Stomach (tissue), 9 donors: Measurements from ENCODE around the gene ATP8A2. TPM values are rescaled to one million over a fixed set of nuclear protein-coding genes. Genes with fewer than 3 reads are reported as not detected.

Experiments
- DNase-seq, 2 donors: peaks; one replicate each; pipeline versions ENCODE4 v3.0.0 to v3.0.0-alpha.2; 2013 to 2019
- H3K27ac ChIP-seq, 5 donors: fragments of 200-600 bp in 4 of 5; sonication (generic) in 4 of 5; one replicate each; pipeline ENCODE4 v1.5.1; 2013 to 2019; ENCODE audit warnings: mild to moderate bottlenecking in 1 of 5, moderate library complexity in 1 of 5
- H3K27me3 ChIP-seq, 3 donors: fragments of 200-600 bp; sonication (generic); one replicate each; pipeline ENCODE4 v1.5.1; 2017 to 2019; ENCODE audit warnings: mixed run types in 1 of 3
- H3K36me3 ChIP-seq, 4 donors: fragments of 200-600 bp; sonication (generic); 1 replicate in 3 of 4; 2 replicates in 1 of 4; pipeline ENCODE4 v1.5.1; 2016 to 2019
- H3K4me1 ChIP-seq, 4 donors: fragments of 200-600 bp; sonication (generic); one replicate each; pipeline ENCODE4 v1.5.1; 2016 to 2019
- H3K4me3 ChIP-seq, 4 donors: fragments of 200-600 bp; sonication (generic) in 3 of 4; one replicate each; pipeline ENCODE4 v1.5.1; 2016 to 2019; ENCODE audit warnings: mild to moderate bottlenecking in 1 of 4
- H3K9me3 ChIP-seq, 4 donors: fragments of 200-600 bp; sonication (generic); one replicate each; pipeline ENCODE4 v1.5.1; 2016 to 2019
- EP300 ChIP-seq: sonication (generic); formaldehyde crosslinking; IDR thresholded peaks from one replicate; pipeline ENCODE4 v1.6.1; 2017; ENCODE audit warnings: antibody characterized with exemption
- POLR2A ChIP-seq, 4 donors: fragments of 450-650 bp; IDR thresholded peaks; one replicate each; pipeline ENCODE4 v1.6.1; 2016; ENCODE audit warnings: antibody characterized with exemption in 4 of 4, control low read depth in 2 of 4, mild to moderate bottlenecking in 1 of 4, moderate library complexity in 1 of 4
- POLR2AphosphoS5 ChIP-seq, 3 donors: sonication (generic); formaldehyde crosslinking; IDR thresholded peaks; one replicate each; pipeline ENCODE4 v1.6.1; 2016; ENCODE audit warnings: antibody characterized with exemption in 3 of 3
- WGBS, 5 donors: extraction: QIAGEN DNeasy Blood & Tissue Kit in 3 of 5; methylation state at CpG; one replicate each; pipeline versions ENCODE4 v1.1.5 to v1.1.7; 2013 to 2018; 5-methylcytosine and 5-hydroxymethylcytosine counted together
- intact Hi-C: fragments of 100-400 bp; cut with DNase I; formaldehyde crosslinking; loops from one replicate; pipeline ENCODE4 v1.15.1; 2023; ENCODE audit warnings: low total_unique reads
- polyA plus RNA-seq, 3 donors: library from polyadenylated mRNA; stranded (reverse); fragments of 200-250 nt; gene quantifications; one replicate each; pipeline ENCODE4 v1.2.3, GENCODE V29; 2013
- total RNA-seq, 5 donors: library from RNA; depleted of rRNA; stranded (reverse); fragments of >200 nt; gene quantifications; one replicate each; pipeline versions ENCODE4 v1.1.0 to v1.2.3, GENCODE V29; 2014 to 2016
- TF ChIP-seq, protein P1 (sequence below), 7 experiments: fragments of 450-650 bp in 4 of 7; fragments of 200-600 bp in 3 of 7; sonication (generic) in 3 of 7; IDR thresholded peaks; one replicate each; pipeline ENCODE4 v1.5.1; 2016 to 2019; ENCODE audit warnings: antibody characterized with exemption in 7 of 7, control low read depth in 2 of 7, mild to moderate bottlenecking in 1 of 7
- donor health status: healthy with polysubstance abuse.
- donor health status: Bipolar disorder and iron deficiency.
- donor health status: healthy.

The ATP8A2 gene
- total and polyA plus RNA-seq, 8 donors = 0.12 to 3.5 (median 0.20) TPM; not detected in 3

DNA sequence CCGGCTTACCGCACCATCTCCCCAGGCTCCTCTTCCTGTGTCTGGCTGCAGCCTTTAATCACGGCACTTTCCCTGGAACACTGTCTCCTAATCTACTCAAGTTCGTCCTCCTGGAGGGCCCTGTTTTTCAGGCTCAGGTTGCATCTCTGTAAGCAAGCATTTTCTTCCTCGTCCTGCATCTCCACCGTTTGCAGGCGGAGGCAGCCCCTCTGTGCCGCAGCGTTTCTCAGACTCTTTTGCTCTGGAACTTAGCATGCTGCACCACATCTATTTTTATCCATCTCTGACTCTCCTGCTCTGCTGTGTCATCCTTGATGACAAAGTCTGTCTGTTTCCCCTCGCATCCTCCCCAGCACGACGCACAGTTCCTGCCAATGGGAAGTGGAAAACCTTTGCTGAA lies 117.5 kb downstream of the ATP8A2 start:
- intact Hi-C loops = no loop called here
- H3K27ac ChIP-seq = no peak overlapping the region
- peak in 1 of 2 donors; percentile 12 for DNase-seq
- TF ChIP-seq EP300 = no peak
- TF ChIP-seq POLR2AphosphoS5 (IDR thresholded peaks at IDR 0.05) = no peak
- TF ChIP-seq, protein P1, sequence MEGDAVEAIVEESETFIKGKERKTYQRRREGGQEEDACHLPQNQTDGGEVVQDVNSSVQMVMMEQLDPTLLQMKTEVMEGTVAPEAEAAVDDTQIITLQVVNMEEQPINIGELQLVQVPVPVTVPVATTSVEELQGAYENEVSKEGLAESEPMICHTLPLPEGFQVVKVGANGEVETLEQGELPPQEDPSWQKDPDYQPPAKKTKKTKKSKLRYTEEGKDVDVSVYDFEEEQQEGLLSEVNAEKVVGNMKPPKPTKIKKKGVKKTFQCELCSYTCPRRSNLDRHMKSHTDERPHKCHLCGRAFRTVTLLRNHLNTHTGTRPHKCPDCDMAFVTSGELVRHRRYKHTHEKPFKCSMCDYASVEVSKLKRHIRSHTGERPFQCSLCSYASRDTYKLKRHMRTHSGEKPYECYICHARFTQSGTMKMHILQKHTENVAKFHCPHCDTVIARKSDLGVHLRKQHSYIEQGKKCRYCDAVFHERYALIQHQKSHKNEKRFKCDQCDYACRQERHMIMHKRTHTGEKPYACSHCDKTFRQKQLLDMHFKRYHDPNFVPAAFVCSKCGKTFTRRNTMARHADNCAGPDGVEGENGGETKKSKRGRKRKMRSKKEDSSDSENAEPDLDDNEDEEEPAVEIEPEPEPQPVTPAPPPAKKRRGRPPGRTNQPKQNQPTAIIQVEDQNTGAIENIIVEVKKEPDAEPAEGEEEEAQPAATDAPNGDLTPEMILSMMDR (IDR thresholded peaks at IDR 0.05) = no peak
- no peak for TF ChIP-seq POLR2A (IDR thresholded peaks at IDR 0.05)
- no peak overlapping the region for H3K4me3 ChIP-seq
- no peaks in the 10 kb centered on the region for H3K36me3 ChIP-seq
- H3K4me1 ChIP-seq = no peaks in the 10 kb centered on the region
- 32 to 44% (median 39%) methylated on average over 12 of the region's 12 CpGs for WGBS, 5 donors
- H3K9me3 ChIP-seq = peaks cover 0 to 6% (median 0%) of the 10 kb centered on the region in 4 donors
- H3K27me3 ChIP-seq = peaks cover 0 to 29% (median 3%) of the 10 kb centered on the region in 3 donors

DNA sequence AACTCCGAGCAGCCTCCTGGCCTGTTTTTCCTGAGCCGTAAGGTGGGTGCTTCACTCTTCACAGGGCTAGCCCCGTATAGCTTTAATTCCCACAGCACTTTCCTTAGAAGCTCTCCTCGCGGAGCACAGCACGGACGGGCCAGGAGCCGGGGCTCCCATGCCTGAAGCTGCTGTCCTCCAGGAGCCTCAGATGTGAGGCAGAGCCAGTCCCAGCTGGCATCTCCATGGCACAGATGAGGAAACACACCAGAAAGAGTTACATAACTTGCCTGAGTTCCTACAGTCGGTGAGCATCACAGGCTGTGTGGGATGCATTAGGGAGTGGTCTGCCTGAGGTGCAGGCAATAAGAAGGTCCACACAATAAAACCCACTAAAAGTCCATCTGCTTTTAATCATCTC lies 118.5 kb downstream of the ATP8A2 start:
- no peaks in the 10 kb centered on the region for H3K4me1 ChIP-seq
- intact Hi-C loops = no loop called here
- 78 to 84% (median 82%) methylated on average over 9 of the region's 9 CpGs for WGBS, 5 donors
- H3K27me3 ChIP-seq = peaks cover 0 to 29% (median 3%) of the 10 kb centered on the region in 3 donors
- TF ChIP-seq EP300 (no peak), POLR2A (IDR thresholded peaks at IDR 0.05) (no peak), POLR2AphosphoS5 (IDR thresholded peaks at IDR 0.05) (no peak)
- TF ChIP-seq, protein P1 (IDR thresholded peaks at IDR 0.05) = no peak
- no peak overlapping the region for H3K4me3 ChIP-seq
- H3K36me3 ChIP-seq = no peaks in the 10 kb centered on the region
- H3K27ac ChIP-seq = no peak overlapping the region
- peaks cover 0 to 6% (median 0%) of the 10 kb centered on the region in 4 donors for H3K9me3 ChIP-seq
- no peak for DNase-seq

DNA sequence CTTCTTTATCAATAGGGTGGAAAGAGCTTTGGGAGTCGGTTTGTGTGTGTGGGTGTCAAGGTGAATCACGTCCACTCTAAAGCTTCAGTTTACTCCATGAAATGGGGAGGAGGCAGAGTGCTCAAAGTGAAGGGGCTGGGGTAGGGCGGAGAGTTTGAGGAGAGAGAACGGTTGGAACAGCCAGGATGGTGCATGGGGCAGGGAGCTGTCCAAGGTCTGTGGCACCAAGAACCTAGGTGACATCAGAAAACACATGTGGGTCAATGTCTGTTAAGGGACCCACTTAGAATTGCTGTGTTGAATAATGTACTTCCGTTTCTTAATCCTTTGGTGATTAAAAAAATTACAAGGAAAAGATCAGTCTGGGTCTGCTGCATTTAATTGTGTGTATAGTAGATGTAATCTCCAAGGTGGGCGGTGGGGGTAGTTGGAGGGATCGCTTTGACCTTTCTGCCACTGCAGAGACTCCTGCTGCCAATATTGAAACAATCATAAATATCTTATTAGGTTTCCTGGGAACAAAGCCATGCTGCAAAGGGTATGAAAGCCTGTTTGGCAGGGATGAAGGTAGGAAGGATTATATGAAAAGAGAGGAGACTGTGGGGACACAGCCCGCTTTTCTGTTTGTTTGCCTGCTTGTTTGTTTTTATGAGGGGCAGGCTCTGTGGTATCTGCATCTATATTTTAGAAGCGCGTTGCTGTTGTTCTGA lies 122.3 kb downstream of the ATP8A2 start:
- H3K4me1 ChIP-seq = no peaks in the 10 kb centered on the region
- intact Hi-C loops = no loop called here
- H3K27me3 ChIP-seq = peaks cover 0 to 20% (median 0%) of the 10 kb centered on the region in 3 donors
- peaks cover 0 to 6% (median 0%) of the 10 kb centered on the region in 4 donors for H3K9me3 ChIP-seq
- TF ChIP-seq POLR2AphosphoS5 (IDR thresholded peaks at IDR 0.05) = no peak
- no peak for TF ChIP-seq POLR2A (IDR thresholded peaks at IDR 0.05)
- TF ChIP-seq, protein P1 (IDR thresholded peaks at IDR 0.05) = no peak
- no peak for TF ChIP-seq EP300
- no peak overlapping the region for H3K27ac ChIP-seq
- DNase-seq = peak in 1 of 2 donors; percentile 5
- 51 to 64% (median 58%) methylated on average over 10 of the region's 10 CpGs for WGBS, 5 donors
- H3K4me3 ChIP-seq = no peak overlapping the region
- no peaks in the 10 kb centered on the region for H3K36me3 ChIP-seq

DNA sequence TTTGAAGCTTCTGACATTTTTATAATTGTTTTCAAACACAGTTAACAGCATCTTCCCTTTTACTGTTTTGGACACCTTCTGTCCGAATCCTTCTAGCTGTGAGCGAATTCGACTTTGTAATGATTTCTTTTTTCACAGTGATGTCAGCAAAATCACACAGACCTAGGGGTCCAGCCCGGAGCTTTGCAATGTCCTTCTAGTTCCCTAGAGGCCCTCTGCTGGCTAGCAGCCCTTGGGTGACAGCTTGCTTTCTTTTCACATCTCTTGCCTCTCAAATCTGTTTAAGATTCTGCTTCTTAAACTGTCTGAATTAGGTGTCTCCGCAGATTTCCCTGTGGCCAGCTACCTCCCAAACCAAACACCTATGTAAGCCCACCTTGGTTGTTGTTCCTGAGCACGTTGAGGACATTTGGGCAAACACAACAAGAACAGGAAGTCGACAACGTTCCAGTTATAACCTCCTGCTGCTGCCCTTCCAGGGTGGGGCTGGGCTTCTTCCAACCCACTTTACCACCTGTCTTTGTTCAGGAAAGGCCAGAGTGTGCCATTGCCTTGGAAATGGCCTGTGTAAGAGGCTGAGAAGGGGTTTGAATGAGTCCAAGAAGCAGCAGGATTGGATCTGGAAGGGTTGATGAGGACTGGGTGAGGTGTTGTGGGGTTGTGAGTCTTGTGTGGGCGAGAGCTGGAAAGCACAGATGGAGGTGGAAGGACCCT lies 123.1 kb downstream of the ATP8A2 start:
- Histone ChIP-seq H3K9me3 (peaks cover 0 to 6% (median 0%) of the 10 kb centered on the region in 4 donors), H3K27me3 (peaks cover 0 to 12% (median 0%) of the 10 kb centered on the region in 3 donors), H3K4me3 (no peak overlapping the region), H3K4me1 (no peaks in the 10 kb centered on the region), H3K27ac (no peak overlapping the region), H3K36me3 (no peaks in the 10 kb centered on the region)
- intact Hi-C loops = no loop called here
- no peak for DNase-seq
- 44 to 57% (median 50%) methylated on average over 9 of the region's 9 CpGs for WGBS, 5 donors
- TF ChIP-seq, protein P1 (IDR thresholded peaks at IDR 0.05) = no peak
- TF ChIP-seq POLR2AphosphoS5 (IDR thresholded peaks at IDR 0.05) (no peak), POLR2A (IDR thresholded peaks at IDR 0.05) (no peak)
